GM15510 (cell line): Measurements from ENCODE around the gene MIB1.

ENCODE experiments used
- POLR2A ChIP-seq: IDR thresholded peaks from 3 replicates; pipeline ENCODE4 v1.6.1; 2011; ENCODE audit warnings: borderline replicate concordance; ENCODE audit not compliant: insufficient read length; ENCODE audit errors: extremely low read depth

The MIB1 gene

DNA sequence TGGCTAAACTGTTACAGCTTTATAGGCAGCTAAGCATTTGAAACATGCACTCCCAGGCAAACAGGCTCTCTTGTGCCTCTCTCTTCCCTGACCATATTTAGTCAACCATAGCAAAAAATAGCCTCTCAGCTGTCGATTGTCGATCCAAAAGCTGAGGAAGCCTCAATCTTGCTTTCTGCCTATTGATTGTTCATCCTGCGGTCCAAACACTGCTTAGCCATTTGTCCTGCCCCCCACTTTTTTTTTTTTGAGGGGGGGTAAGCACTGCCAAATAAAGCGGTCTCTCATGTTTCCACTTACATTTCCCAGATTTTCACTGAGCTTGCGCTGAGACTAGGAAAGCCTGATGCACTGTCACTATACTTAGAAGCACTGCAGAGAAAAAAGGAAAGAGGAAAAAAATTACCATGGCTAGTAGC is 90.8 kb downstream of the MIB1 start:
- no peak for TF ChIP-seq POLR2A

- no peak for TF ChIP-seq POLR2A
Observed at GRCh38 chr18:21833604-21834298, 93.2 kb downstream of the MIB1 start.

GRCh38 chr18:21834299-21834660 is 93.7 kb downstream of the MIB1 start:
- TF ChIP-seq POLR2A = no peak

- TF ChIP-seq POLR2A = no peak
Observed at GRCh38 chr18:21841570-21841969, 101.0 kb downstream of the MIB1 start.

GRCh38 chr18:21843341-21843740 is 102.7 kb downstream of the MIB1 start:
- no peak for TF ChIP-seq POLR2A

DNA sequence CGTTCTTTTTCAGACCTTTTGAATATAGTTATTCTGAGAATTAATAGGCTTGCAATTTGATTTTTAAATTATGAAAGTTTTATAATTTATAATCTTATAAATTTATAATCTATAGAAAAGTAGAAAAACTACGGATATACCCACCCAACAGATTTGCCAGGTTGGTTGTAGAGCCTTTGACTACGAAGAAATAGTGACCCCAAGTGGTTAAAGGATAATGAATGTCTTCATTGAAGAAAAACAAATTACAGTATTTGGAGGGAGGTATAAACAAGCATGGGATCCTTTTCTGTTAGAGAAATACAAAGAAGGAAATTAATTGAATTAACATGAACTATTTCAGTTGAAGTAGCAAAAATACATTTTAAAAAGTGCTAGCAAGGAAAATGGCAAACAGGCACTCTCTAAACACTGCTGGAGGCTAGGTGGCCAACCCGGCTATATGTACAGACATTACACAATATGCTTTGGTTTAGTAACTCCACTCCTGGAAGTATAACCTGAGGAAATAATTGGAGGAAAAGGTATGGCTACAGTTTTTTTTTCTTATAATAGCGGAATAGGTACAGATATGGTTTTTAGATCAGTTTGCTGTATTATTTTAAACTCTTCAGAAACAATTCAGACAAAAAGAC is 110.9 kb downstream of the MIB1 start:
- no peak for TF ChIP-seq POLR2A

DNA sequence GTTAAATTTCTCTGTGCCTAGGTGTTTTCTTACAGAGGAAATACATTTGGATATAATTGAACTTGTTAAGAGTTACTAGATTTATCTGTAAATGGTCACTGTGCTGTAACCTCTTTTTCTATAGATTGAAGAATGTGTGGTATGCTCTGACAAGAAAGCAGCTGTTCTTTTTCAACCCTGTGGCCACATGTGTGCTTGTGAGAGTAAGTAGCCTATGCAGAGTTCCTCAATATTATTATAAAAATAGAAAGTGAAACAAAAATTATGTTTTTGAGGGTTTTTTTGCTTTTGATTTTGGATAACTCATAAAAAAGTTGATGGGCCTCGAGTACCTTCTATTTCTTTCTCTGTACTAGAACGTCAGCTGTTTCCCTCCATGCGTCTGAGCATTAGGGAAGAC is 112.4 kb downstream of the MIB1 start:
- no peak for TF ChIP-seq POLR2A

GRCh38 chr18:21853775-21854552 is 113.4 kb downstream of the MIB1 start:
- TF ChIP-seq POLR2A = no peak

- no peak for TF ChIP-seq POLR2A
Observed at GRCh38 chr18:21855432-21855831, 114.8 kb downstream of the MIB1 start.

DNA sequence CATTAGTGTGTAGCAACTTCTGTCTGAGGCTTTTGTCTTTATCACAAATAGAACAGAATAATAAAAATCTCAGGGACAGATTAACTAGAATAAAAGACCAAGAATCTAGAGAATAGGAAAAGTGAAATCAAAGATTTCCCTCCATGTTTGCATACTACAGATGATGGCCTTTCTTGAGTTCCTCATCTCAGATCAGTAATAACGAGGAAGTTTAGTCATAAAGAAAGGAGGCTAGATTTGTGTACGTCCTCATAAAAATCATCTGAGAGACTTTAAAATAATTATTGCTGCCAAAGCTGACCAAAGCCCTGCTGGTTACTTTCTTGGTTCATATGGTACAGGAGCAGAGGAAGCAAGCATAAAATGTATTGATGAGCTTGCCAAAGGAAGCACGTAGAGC is 117.3 kb downstream of the MIB1 start:
- TF ChIP-seq POLR2A = no peak

DNA sequence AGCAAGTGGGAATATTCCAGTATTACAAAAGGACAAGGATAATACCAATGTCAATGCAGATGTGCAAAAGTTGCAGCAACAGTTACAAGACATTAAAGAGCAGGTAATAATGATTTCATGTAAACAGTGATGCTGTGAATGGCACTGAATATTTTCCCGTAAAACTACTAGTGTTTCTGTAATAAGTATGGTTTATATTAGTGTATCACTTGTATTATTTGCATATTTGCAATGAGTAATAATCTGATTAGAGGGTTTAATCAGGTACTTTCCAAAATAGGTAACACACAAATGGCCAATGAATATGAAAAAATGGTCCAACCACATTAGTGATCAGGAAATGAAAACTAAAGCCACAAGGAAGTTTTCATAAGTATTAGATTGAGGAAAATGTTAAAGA is 118.0 kb downstream of the MIB1 start:
- no peak for TF ChIP-seq POLR2A

GRCh38 chr18:21864386-21864785 is 123.8 kb downstream of the MIB1 start:
- TF ChIP-seq POLR2A = no peak

GRCh38 chr18:21865043-21865442 is 124.5 kb downstream of the MIB1 start:
- TF ChIP-seq POLR2A = no peak

DNA sequence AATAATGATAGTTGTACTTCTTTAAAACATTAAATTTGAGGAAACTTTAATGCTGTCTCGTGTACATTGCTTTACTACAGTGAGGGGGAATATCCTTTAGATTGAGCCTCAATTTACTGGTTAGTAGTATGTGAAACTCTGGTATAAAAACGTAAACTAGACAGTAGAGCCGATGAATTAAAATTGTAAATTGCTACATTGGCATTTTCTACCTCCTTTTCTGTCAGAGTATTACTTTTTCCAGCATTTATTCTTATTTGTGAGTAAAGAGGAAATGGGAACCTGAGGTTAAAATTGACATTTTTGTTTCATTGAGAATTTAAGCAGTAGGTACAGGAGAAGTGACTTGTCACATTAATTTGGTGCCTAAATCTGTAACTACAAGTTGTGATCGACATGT is 128.2 kb downstream of the MIB1 start:
- no peak for TF ChIP-seq POLR2A

GRCh38 chr18:21889570-21889969 is 149.0 kb downstream of the MIB1 start:
- no peak for TF ChIP-seq POLR2A
